ENCODE measurements around the gene ZNF544.
"Not testable (repeated sequence)": the region's sequence is repeated elsewhere in the genome, so short reads cannot be mapped to it uniquely, and the experiment has no call there.

Gene ZNF544

DNA sequence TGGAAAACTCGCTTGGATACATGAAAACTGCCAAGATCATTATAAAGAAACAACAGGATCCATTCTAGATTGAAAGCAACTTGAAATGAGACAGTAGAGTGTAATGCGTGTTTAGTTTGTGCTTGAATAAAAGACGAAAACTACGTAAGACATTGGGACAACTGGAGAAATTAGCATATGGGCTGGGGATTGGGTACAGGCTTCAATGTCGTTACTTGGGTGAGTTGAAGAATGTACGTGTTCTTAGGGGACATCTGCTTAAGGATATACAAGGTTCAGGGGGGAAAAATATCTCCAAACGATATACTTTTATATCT, 76.0 kb downstream of the ZNF544 start:
- DNase-seq (ENCODE audit: low read depth in 2 of 2, low spot score in 1 of 2) = no peak

DNA sequence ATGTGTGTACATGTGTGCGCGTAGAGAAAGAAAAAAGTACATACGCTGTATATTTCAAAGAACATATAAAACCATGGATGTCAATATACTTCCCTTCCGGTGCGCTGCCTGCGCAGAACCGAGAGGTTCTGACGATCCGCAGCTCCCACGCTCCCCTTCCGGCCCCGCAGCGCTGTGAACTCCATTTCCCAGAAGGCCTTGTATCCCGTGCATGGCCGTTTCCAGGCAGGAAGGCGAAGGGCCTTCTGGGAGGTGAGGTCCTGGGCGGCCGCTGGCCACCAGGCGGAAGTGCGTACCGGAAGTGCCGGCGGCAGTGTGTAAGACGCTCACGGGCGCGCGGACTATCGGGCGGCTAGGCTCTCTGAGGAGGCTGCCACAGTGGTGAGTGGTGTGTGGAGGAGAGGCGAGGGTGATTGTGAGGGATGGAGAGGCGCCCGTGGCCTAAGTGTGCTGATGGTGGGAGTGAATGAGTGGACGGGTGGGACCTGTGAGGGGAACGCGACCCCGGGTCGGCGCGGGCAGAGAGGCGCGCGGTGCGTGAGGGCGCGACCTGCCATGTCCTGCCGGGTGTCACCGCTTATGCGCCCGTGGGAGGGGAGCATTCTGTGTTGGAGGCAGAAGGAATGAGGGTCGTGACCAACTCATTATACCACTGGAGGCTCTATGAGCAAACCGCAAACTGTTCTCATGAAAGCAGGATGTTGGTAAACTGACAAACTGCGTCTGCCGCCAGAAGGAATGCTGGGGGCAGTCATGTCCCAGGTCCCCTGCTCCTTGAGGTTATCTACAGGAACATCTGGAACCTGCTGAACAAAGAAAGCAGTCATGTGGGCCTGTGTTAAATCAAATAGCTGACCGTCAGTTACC, 76.6 kb downstream of the ZNF544 start, which contains the start of gene ERVK3-1:
Gene ERVK3-1, plus strand, starts transcription at position 313 of the 867 bp plus-strand sequence. CDS start 6,792 bp downstream, outside the sequence.
- DNase-seq (ENCODE audit: low read depth in 2 of 2, low spot score in 1 of 2) = peak; percentile 85 to 89

DNA sequence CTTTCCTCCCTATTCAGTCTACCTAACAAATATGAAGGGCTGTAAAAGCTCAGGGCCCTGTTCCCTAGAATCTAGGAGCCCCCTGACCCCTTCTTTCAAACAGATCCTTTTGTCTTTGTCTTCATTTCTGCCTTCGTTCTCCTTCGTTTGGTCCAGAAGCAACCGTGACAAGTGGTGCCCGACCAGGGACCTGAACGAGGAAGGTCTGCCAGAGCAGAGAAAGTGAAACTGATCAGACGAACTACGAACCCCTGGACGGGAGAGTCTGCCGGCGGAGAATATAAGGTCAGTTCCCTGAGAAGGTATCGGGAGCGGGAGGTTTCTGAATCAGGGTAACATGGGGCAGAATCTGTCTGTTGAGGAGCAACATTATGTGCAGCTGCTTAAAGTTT, 77.2 kb downstream of the ZNF544 start:
- no peak for DNase-seq (ENCODE audit: low read depth in 2 of 2, low spot score in 1 of 2)

DNA sequence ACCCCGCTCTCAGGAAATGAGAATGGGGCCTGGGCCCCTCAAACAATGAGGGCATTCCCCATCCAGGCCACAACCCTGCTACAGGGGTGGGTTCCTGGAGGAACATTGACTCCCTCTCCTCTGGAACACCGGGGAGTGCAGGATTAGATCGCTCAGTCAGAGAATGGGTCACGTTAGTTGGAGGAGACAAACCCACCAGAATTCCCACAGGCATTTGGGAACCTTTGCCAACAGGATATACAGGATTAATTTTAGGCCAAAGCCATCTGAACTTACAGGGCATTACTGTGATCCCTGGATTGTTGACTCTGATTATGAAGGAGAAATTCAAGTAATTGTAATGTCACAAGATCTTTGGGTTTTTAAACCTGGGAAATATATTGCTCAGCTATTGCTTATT, 79.0 kb downstream of the ZNF544 start:
- no peak for DNase-seq (ENCODE audit: low read depth in 2 of 2, low spot score in 1 of 2)

DNA sequence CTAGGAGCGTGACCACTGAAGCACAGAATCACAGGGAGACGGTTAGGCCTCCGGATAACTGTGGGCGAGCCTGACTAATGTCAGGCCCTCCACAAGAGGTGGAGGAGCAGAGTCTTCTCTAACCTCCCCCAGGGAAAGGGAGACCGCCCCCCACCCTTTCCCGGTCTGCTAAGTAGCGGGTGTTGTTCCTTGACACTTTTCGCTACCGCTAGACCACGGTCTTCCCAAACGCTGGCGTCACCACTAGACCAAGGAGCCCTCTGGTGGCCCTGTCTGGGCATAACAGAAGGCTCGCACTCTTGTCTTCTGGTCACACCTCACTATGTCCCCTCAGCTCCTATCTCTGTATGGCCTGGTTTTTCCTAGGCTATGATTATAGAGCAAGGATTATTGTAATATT, 82.0 kb downstream of the ZNF544 start:
- not testable (repeated sequence) for DNase-seq (ENCODE audit: low read depth in 2 of 2, low spot score in 1 of 2)

DNA sequence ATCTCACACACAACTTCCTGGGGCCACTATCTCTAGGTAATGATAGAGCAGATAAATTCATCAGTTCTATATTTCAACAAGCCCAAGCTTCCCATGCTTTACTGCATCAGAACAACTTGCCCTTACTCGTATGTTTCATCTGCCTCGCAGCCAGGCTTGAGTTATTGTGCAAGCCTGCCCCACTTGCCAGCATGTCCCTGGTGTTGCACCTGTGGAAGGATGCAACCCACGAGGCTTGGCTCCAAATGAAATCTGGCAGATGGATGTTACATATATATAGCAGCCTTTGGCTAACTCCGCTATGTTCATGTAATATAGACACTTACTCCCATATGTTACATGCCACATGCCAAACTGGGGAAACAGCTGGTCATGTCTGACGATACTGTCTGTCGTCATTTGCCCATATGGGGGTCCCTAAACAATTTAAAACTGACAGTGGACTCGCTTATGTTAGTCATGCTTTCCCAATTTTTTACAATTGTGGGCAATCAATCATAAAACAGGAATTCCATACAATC, 82.7 kb downstream of the ZNF544 start:
- no peak for DNase-seq (ENCODE audit: low read depth in 2 of 2, low spot score in 1 of 2)

All from stimulated activated CD8-positive, alpha-beta memory T cell treated with anti-CD3 and anti-CD28 coated beads, Interleukin-4, amount 100 ng/mL, for 1 hour (primary cell).